Fibroblast of lung (primary cell): ENCODE measurements around the gene MKKS.

Source experiments
- CTCF ChIP-seq, 2 donors: IDR thresholded peaks in 1 of 2; conservative IDR thresholded peaks in 1 of 2; 1 replicate in 1 of 2; 2 replicates in 1 of 2; pipeline ENCODE4 v1.5.1; 2011 to 2012; ENCODE audit warnings: low read length in 2 of 2, control low read depth in 1 of 2, inconsistent platforms in 1 of 2, low read depth in 1 of 2, mild to moderate bottlenecking in 1 of 2
- EZH2 ChIP-seq: IDR thresholded peaks from 2 replicates; pipeline ENCODE4 v1.5.1; 2012; ENCODE audit warnings: low read length, control low read depth, mild to moderate bottlenecking; ENCODE audit errors: missing control alignments

DNA sequence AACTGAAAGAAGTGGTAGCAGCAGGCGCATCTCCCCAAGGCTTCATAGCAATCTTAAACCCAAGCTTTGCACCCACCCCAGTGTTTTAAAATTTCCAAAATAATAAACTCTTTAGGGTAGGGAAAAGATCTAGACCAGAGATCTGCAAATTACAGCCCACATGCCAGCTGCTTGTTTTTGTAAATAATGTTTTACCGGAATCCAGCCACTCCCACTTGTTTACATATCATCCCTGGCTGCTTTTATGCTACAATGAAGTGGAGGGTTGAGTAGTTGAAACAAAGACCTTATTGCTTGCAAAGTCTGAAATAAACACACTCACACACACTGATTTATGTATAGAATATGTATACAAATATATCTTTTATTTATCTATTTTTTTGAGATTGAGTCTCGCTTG, 31.1 kb upstream of the MKKS start:
- no peak for TF ChIP-seq CTCF (conservative IDR thresholded peaks at IDR 0.05 in 1 of 2, IDR thresholded peaks at IDR 0.05 in 1 of 2; ENCODE audit: low read depth in 1 of 2, low read length in 2 of 2)
- TF ChIP-seq EZH2 = no peak
